Measurements from ENCODE around the gene GPC5.

GPC5 gene

GRCh38 chr13:91740756-91741155 lies 342.3 kb downstream of the GPC5 start:
- Mint-ChIP-seq H3K9me3 (no peaks in the 10 kb centered on the region), H3K27me3 (peaks cover 9% of the 10 kb centered on the region), H3K4me1 (no peaks in the 10 kb centered on the region), H3K27ac (no peak overlapping the region), H3K4me3 (no peak overlapping the region)
- DNase-seq (no peak), ATAC-seq (no peak)

- ATAC-seq (no peak), DNase-seq (no peak)
- Mint-ChIP-seq H3K4me3 (no peak overlapping the region), H3K9me3 (no peaks in the 10 kb centered on the region), H3K4me1 (no peaks in the 10 kb centered on the region), H3K27me3 (peaks cover 9% of the 10 kb centered on the region), H3K27ac (no peak overlapping the region)
These were observed 343.5 kb downstream of the GPC5 start for GRCh38 chr13:91741925-91742324.

- DNase-seq (no peak), ATAC-seq (no peak)
- peaks cover 9% of the 10 kb centered on the region for H3K27me3 Mint-ChIP-seq
- H3K27ac Mint-ChIP-seq: no peak overlapping the region
- H3K9me3 Mint-ChIP-seq: no peaks in the 10 kb centered on the region
- H3K4me3 Mint-ChIP-seq: no peak overlapping the region
- no peaks in the 10 kb centered on the region for H3K4me1 Mint-ChIP-seq
These were observed 345.9 kb downstream of the GPC5 start for GRCh38 chr13:91744284-91744683.

DNA sequence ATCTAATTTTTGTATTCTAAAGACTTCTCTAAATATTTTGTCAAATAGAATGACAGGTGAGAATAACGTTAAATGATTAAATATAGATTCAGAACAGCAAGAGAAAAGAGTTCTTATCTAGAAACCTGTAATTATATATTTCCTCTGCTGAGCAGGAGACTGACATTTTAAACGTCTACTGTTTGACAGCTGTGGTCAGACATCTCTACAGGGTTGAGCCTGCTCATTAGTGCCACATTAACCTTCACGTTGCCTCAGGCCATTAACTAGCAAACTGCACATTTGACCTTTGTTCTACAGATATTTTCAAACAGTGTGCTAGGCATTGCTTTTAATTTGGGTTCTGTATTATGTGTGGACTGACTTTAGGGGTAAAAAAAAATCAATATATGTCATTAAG lies 347.5 kb downstream of the GPC5 start:
- DNase-seq: no peak
- Mint-ChIP-seq H3K4me3 (no peak overlapping the region), H3K27me3 (no peaks in the 10 kb centered on the region), H3K9me3 (peaks cover 0 to 2% of the 10 kb centered on the region in 2 donors), H3K4me1 (no peaks in the 10 kb centered on the region), H3K27ac (no peak overlapping the region)
- no peak for ATAC-seq

DNA sequence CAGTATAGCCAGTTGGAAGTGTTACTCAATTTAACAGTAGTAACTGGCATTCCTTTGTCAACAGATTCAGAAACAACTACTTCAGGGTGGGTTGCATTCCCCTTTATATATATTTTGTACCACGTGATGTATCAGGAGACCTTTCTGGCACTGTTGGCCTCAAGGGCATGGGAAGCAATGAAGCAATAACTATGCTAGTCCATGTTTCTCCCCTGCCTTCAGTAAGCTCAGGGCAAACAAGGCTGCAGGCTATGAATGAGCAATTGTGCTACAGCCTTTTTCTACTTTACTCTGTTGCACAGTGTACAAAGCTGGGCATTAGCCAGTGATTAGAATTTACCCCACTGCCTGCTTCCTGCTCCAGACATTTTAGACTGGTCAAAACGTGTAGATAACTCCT lies 348.8 kb downstream of the GPC5 start:
- no peak overlapping the region for H3K4me3 Mint-ChIP-seq
- no peak for DNase-seq
- H3K4me1 Mint-ChIP-seq: no peaks in the 10 kb centered on the region
- no peak for ATAC-seq
- H3K27ac Mint-ChIP-seq: no peak overlapping the region
- peaks cover 0 to 5% of the 10 kb centered on the region in 2 donors for H3K9me3 Mint-ChIP-seq
- H3K27me3 Mint-ChIP-seq: no peaks in the 10 kb centered on the region

DNA sequence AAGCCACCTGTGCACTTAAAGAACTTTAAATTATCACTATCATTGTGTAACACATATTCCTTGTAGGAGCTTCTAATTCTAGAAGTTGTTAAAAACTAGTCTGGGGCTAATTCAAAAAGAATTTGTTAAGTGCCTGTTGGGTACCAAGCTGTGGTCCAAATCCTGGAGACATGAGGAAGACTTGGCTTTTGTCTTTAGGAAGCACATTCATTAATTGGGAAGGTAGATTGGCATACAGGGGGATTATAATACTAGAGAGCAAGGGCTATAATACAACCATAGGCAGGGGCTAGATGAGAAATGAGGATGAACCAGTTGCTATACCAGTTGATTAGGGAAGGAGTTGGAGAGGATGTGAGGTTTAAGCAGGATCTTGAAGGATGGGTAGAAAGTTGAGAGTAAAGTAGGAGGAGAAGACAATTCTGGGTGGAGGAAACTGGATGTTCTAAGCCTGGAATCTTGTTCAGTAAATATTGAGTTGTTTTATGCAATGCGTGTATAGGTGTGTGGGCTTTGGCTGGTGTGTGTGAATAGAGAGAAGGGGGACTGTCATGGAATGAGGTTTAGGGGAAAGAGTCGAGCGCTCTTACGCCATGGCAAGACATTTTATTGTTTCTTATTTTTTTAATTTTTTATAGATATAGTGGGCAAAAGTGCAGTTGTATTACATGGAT lies 350.1 kb downstream of the GPC5 start:
- no peaks in the 10 kb centered on the region for H3K4me1 Mint-ChIP-seq
- H3K4me3 Mint-ChIP-seq: no peak overlapping the region
- H3K9me3 Mint-ChIP-seq: peaks cover 0 to 5% of the 10 kb centered on the region in 2 donors
- DNase-seq (no peak), ATAC-seq (no peak)
- no peak overlapping the region for H3K27ac Mint-ChIP-seq
- H3K27me3 Mint-ChIP-seq: no peaks in the 10 kb centered on the region

DNA sequence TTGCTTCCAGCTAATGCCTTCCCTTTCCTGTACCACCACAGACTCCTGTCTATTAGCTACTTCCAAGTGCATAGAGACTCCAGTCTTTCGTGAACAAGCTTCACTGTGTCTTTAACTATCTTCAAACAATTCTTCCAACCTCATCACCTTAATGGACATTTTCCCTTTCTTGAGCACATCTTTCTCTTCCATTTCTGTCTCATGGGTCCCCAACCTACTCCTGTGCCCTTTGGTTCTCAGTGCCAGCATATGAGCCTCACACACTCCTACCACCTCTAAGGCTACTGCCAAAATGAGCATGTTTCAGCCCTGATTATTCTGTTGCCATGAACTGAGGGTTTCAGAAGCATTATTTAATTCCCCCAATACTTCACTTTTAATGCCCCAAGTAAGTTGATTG lies 360.3 kb downstream of the GPC5 start:
- ATAC-seq (no peak), DNase-seq (no peak)
- Mint-ChIP-seq H3K9me3 (no peaks in the 10 kb centered on the region), H3K27ac (no peak overlapping the region), H3K4me1 (no peaks in the 10 kb centered on the region), H3K27me3 (no peaks in the 10 kb centered on the region), H3K4me3 (no peak overlapping the region)

- Mint-ChIP-seq H3K27ac (no peak overlapping the region), H3K4me1 (no peaks in the 10 kb centered on the region), H3K27me3 (no peaks in the 10 kb centered on the region), H3K4me3 (no peak overlapping the region), H3K9me3 (no peaks in the 10 kb centered on the region)
- ATAC-seq (no peak), DNase-seq (no peak)
These were observed 364.5 kb downstream of the GPC5 start for GRCh38 chr13:91762957-91763356.

DNA sequence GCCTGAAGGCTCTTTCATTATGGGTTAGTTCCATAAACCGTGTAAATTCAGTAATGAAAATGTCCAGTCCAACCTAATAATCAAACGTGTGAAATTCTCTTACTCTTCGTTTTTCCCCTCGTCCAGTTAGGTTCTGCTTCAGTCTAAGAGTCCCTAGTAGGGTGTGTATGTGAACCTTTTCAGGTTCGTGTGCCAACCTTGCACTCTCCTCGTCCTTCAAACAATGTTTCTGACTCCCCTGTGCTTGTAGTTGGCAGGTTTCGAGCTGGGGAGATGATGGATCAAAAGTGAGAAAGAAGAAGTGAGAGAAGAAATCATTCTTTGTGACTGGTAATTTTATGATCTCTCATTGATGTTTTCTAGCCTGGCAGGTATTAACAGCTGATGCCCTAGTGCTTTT lies 366.1 kb downstream of the GPC5 start:
- DNase-seq: no peak
- Mint-ChIP-seq H3K27ac (no peak overlapping the region), H3K4me1 (no peaks in the 10 kb centered on the region), H3K4me3 (no peak overlapping the region), H3K9me3 (peaks cover 0 to 5% of the 10 kb centered on the region in 2 donors), H3K27me3 (no peaks in the 10 kb centered on the region)
- ATAC-seq: no peak

DNA sequence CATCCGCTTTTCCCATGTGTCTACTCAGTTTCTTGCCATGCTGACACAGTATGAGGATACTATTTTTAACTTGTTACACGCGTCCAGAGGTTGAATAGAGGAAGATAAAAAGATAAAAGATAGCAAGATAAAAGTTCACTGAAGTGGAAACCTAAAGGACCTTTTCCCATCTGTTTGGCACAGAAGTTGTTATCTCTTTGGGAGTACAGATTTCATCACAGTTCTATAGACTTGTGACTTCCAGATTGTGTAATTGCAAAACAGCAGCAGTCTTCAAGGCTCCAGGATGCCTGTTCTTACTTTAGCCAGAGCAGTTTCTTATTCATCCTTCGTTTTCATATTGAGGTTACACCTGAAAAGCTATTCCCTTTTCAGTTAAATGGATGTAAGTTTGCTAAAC lies 369.2 kb downstream of the GPC5 start:
- no peaks in the 10 kb centered on the region for H3K27me3 Mint-ChIP-seq
- ATAC-seq (no peak), DNase-seq (no peak)
- no peak overlapping the region for H3K4me3 Mint-ChIP-seq
- peaks cover 0 to 6% of the 10 kb centered on the region in 2 donors for H3K9me3 Mint-ChIP-seq
- no peak overlapping the region for H3K27ac Mint-ChIP-seq
- no peaks in the 10 kb centered on the region for H3K4me1 Mint-ChIP-seq

GRCh38 chr13:91768746-91769145 lies 370.3 kb downstream of the GPC5 start:
- no peak overlapping the region for H3K27ac Mint-ChIP-seq
- no peaks in the 10 kb centered on the region for H3K4me1 Mint-ChIP-seq
- no peak for DNase-seq
- no peak for ATAC-seq
- H3K27me3 Mint-ChIP-seq: no peaks in the 10 kb centered on the region
- peaks cover 0 to 6% of the 10 kb centered on the region in 2 donors for H3K9me3 Mint-ChIP-seq
- no peak overlapping the region for H3K4me3 Mint-ChIP-seq

- H3K9me3 Mint-ChIP-seq: peaks cover 0 to 6% of the 10 kb centered on the region in 2 donors
- no peak for ATAC-seq
- H3K4me1 Mint-ChIP-seq: no peaks in the 10 kb centered on the region
- H3K27me3 Mint-ChIP-seq: no peaks in the 10 kb centered on the region
- no peak overlapping the region for H3K4me3 Mint-ChIP-seq
- DNase-seq: no peak
- H3K27ac Mint-ChIP-seq: no peak overlapping the region
These were observed 372.8 kb downstream of the GPC5 start for GRCh38 chr13:91771229-91771628.

DNA sequence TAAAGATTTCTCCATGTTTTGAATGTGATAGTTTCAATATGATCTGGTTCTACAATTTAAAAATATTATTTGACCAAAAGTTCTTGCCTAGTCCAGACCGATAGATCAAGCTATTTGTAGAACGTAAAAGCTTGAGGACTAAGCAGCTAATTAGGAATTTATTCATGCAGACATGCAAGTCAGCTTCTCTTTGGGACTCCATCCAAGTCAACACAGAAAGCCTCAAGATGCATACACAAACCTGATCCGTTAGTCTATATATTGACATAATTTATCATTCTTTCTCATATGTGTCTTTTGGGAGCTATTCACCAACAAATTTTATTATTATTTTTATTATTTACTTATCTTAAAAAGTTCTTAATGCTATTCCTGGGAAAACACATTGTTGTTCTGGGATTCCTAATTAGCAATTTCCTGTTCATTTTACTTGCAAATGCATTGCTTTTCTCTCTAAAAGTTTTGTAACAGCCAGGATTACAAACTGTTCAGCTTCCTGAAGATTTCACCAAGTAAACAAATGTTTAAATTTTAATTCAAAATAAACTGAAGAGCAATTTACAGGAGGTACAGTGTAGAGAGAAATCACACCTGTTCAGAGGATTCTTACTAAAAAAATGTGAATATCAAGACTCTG lies 375.3 kb downstream of the GPC5 start:
- Mint-ChIP-seq H3K4me1 (no peaks in the 10 kb centered on the region), H3K27me3 (no peaks in the 10 kb centered on the region), H3K27ac (no peak overlapping the region), H3K4me3 (no peak overlapping the region), H3K9me3 (peaks cover 0 to 6% of the 10 kb centered on the region in 2 donors)
- DNase-seq (no peak), ATAC-seq (no peak)

- DNase-seq (no peak), ATAC-seq (no peak)
- Mint-ChIP-seq H3K9me3 (peaks cover 0 to 3% of the 10 kb centered on the region in 2 donors), H3K27ac (no peak overlapping the region), H3K27me3 (no peaks in the 10 kb centered on the region), H3K4me3 (no peak overlapping the region), H3K4me1 (no peaks in the 10 kb centered on the region)
These were observed 376.0 kb downstream of the GPC5 start for GRCh38 chr13:91774397-91774796.

DNA sequence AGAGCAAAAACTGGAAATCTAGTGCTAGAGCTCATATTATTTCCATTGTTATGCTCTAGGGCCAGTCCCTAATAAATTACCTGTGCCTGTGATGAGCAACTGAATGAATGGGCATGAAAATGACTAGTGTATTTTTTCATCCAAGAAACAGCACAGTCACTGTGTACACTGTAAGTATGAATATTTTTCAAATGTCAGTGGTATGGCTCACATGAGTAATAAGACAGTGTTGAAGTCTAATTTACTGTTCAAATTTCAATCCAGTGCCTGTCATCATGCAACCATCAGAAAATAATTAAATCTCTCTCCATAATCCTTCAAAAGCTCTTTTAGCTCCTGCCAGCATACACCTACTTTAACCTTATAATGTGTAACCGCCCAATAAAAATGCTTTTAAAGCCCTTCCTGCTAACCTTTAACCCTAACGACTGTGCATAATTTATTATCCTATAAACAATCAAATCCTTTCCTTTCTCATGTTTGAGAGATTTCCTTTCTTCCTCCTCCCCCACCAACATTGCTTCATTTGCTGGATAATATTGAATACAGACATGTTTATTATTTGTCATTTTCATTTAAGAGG lies 378.3 kb downstream of the GPC5 start:
- Mint-ChIP-seq H3K9me3 (no peaks in the 10 kb centered on the region), H3K4me1 (no peaks in the 10 kb centered on the region), H3K4me3 (no peak overlapping the region), H3K27ac (no peak overlapping the region), H3K27me3 (no peaks in the 10 kb centered on the region)
- ATAC-seq (no peak), DNase-seq (no peak)

DNA sequence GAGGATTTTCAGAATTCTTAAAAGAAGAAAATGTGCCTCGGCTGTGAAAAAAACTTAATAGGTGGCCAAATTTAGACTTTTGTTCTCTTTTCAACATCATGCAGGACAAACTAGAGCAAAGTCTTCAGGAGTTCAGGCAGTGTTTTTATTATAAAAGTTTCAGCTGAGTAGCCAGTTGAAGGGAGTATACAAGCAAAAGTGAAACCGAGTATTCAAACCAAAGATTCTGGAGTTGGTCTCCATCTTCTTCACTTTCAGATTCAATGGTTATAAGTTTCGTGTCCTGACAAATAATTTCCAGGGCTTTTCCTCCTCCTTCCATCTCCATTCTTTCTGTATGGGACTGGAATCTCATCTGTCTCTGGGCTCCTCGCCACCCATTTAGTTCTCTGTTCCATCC lies 379.7 kb downstream of the GPC5 start:
- Mint-ChIP-seq H3K27me3 (no peaks in the 10 kb centered on the region), H3K4me1 (no peaks in the 10 kb centered on the region), H3K9me3 (no peaks in the 10 kb centered on the region), H3K4me3 (no peak overlapping the region), H3K27ac (no peak overlapping the region)
- ATAC-seq (no peak), DNase-seq (no peak)

All from stimulated activated naive CD8-positive, alpha-beta T cell treated with anti-CD3 and anti-CD28 coated beads, Interleukin-15, amount 100 ng/mL, for 72 hours (primary cell).